OCI-LY1 (cell line): ENCODE data around the gene TRIM39.

Source experiments
- EZH2 ChIP-seq: fragments of 200-600 bp; sonication (generic), shearing (Covaris generic); IDR thresholded peaks from 2 replicates; pipeline ENCODE4 v1.8.0; 2017; ENCODE audit warnings: borderline replicate concordance, mixed run types, mild to moderate bottlenecking, antibody characterized with exemption, low read length, moderate library complexity, mixed read lengths
- TF ChIP-seq, protein P1 (sequence below): fragments of 200-600 bp; sonication (generic), shearing (Covaris generic); IDR thresholded peaks from 2 replicates; pipeline ENCODE4 v1.5.1; 2017; ENCODE audit warnings: mild to moderate bottlenecking, antibody characterized with exemption, low read length, moderate library complexity, mixed read lengths

DNA sequence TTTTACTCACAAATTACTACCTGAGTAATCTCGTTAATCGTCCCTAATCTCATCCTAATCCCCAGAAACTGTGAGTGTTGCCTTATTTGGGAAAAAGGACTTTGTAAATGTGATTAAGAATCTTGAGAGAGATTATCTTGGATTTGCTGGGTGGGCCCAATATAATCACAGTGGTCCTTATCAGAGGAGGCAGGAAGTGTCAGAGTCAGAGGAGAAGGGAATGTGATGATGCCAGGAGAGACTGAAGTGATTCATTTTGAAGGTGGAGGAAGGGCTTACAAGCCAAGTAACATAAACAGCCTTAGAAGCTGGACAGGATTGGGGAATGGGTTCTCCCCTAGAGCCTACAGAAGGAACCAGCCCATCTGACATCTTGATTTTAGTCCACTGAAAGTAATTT lies 34.9 kb downstream of the TRIM39 start:
- TF ChIP-seq, protein P1, sequence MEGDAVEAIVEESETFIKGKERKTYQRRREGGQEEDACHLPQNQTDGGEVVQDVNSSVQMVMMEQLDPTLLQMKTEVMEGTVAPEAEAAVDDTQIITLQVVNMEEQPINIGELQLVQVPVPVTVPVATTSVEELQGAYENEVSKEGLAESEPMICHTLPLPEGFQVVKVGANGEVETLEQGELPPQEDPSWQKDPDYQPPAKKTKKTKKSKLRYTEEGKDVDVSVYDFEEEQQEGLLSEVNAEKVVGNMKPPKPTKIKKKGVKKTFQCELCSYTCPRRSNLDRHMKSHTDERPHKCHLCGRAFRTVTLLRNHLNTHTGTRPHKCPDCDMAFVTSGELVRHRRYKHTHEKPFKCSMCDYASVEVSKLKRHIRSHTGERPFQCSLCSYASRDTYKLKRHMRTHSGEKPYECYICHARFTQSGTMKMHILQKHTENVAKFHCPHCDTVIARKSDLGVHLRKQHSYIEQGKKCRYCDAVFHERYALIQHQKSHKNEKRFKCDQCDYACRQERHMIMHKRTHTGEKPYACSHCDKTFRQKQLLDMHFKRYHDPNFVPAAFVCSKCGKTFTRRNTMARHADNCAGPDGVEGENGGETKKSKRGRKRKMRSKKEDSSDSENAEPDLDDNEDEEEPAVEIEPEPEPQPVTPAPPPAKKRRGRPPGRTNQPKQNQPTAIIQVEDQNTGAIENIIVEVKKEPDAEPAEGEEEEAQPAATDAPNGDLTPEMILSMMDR: no peak
- no peak for TF ChIP-seq EZH2
